HG03520 (cell line): ENCODE measurements around the gene CSNK1E.

Source experiments
- ATAC-seq: cut with Tn5 transposase; IDR thresholded peaks from one replicate; pipeline ENCODE4 v1.9.1; 2021; ENCODE audit warnings: mild to moderate bottlenecking, moderate library complexity; ENCODE audit not compliant: unreplicated experiment

Gene CSNK1E

GRCh38 chr22:38250643-38251340 lies 66.4 kb downstream of the CSNK1E start:
- ATAC-seq = no peak

DNA sequence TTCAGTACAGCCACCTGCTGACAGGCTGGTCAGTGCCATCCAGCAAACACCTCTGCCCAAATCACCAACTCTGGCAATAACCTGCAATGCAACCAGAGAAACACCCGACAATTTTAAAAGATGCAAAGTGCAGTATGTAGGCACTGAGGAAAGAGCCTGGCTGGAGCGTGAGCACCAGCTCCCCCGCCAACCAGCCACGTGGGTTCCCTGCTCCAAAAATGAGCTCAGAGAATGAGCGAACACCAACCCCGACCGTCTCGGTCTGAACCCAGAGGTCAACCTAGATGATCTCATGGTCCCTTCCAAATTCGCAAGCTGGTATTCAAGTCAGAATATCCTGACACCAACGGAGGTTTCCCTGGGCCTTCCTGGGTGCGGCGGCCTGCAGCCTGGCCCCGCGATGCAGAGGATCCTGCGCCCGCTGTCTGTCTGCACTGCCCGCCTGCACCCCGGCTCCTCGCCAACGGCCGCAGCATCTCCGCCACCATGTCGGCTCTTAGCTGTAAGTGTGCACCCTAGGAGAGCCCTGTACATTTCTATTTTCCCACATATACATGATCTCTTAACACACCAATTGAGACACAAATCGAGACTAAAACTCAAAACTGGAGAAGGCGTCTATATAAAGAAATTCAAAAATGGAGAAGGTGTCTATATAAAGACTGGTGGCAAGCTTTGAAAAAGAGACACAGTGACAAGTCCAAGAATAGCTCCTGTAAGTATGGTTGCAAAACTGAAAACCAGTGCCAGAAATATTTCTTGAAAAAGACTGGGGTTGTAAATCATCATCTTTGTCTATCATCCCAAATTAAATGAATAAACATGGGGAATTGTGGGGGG lies 67.2 kb downstream of the CSNK1E start:
- no peak for ATAC-seq

GRCh38 chr22:38249301-38249700 lies 67.9 kb downstream of the CSNK1E start:
- no peak for ATAC-seq

GRCh38 chr22:38248280-38248679 lies 69.0 kb downstream of the CSNK1E start:
- no peak for ATAC-seq

DNA sequence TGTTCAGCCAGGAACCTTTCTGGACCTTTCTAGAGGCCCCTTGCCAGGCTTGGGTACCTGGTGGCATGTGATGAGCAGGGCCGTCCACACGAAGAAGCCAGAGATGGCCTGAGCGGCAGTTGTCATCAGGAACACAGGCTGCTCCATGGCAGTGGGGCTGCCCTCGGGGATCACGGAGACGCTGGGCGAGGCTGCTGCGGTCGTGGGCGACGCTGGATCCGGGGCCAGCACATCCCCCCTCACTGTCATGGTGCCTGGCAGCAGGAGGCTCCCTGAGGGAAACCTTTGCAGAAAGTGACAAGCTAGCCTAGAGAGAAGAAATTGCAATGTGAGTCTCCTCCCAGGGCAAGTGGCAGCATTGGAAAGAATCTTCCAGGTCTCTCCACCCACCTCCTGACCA lies 69.5 kb downstream of the CSNK1E start:
- ATAC-seq = no peak

- no peak for ATAC-seq
Measured at GRCh38 chr22:38246692-38247091, 70.5 kb downstream of the CSNK1E start.

GRCh38 chr22:38246046-38246658 lies 71.1 kb downstream of the CSNK1E start:
- no peak for ATAC-seq

GRCh38 chr22:38244106-38244505 lies 73.1 kb downstream of the CSNK1E start:
- no peak for ATAC-seq

- no peak for ATAC-seq
Measured at GRCh38 chr22:38243007-38243765, 74.0 kb downstream of the CSNK1E start.

DNA sequence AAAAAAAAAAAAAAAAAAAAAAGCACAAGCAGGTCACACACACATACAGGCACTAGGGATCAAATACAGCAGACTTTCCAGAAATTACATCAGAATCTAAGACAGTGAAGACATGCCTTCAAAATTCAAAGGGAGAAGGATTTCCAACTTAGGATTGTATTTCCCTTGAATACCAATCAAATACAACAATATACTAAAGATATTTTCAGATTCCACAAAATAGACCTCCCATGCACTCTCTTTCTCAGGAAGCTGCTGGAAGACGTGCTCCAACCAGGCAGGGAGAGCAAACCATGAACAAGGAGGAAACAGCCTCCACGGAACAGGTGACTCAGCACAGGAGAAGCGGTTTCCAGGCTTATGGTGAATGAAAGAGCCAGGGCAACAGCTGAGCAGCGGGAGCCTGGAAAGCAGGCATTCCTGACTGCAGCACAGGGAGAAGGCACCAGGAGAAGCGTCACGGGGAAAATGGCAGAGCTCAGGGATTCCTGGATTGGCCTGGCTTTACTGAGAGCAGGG lies 76.4 kb downstream of the CSNK1E start:
- ATAC-seq = no peak
